ENCODE data around the gene EXOSC9. TPM values are rescaled to one million over a fixed set of nuclear protein-coding genes. Genes with fewer than 3 reads are reported as not detected.
"Not testable (repeated sequence)": the region's sequence is repeated elsewhere in the genome, so short reads cannot be mapped to it uniquely, and the experiment has no call there.

The EXOSC9 gene
- polyA plus RNA-seq (2013, experiment 1 of 2; ENCODE audit: insufficient read length), result 41.0 TPM
- polyA plus RNA-seq (2013, experiment 2 of 2; ENCODE audit: insufficient read length), result 24.0 TPM

DNA sequence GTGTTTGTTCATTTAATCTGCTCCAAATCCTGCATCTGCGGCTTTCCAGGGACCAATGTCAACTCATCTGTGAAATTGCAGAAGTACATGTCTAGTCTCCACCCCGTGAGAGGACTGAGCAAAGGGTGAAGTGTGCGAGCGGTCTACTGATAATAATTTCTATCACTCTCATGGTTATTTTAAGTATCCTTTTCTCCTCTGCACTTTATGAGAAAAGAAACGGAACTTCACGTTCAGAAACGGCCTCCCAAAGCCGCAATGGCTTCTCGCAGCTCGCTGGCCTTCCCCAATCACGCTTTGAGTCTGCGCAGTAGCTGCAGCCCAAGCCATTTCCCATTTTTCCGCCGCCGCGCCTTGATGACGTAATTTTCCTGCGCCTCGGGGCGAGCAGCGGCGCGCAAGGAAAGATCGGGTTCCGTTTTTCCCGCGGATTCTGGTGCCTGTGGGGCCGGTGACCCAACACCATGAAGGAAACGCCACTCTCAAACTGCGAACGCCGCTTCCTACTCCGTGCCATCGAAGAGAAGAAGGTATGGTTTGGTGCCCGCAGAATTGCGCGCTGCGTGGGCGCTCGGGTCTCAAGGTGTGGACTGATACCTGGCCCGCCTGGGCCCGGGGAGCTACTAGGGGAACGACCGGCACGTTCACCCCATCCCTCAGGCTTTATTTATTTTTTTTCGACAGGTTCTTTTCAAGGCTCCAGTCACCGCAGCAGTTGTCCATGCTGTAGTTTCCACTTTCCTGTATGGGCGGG is at the start of gene EXOSC9:
EXOSC9 (plus strand) TSS at position 363 of the 754 bp plus-strand sequence; CDS start at position 465, 102 bp downstream.
- DNase-seq, result peak; percentile 95

DNA sequence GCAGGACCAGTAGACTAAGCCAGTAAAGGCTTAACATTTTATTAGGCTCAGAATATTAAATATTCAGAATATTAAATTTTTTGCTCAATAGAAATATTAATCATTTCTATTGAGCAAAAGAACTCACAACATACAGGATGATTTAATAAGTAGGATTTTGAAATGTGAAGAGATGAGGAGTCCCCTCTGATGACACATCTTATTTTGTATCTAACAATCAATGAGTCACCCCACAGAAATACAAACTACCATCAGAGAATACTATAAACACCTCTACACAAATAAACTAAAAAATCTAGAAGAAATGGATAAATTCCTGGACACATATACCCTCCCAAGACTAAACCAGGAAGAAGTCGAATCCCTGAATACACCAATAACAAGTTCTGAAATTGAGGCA is 49.0 kb upstream of the EXOSC9 start:
- not testable (repeated sequence) for DNase-seq

DNA sequence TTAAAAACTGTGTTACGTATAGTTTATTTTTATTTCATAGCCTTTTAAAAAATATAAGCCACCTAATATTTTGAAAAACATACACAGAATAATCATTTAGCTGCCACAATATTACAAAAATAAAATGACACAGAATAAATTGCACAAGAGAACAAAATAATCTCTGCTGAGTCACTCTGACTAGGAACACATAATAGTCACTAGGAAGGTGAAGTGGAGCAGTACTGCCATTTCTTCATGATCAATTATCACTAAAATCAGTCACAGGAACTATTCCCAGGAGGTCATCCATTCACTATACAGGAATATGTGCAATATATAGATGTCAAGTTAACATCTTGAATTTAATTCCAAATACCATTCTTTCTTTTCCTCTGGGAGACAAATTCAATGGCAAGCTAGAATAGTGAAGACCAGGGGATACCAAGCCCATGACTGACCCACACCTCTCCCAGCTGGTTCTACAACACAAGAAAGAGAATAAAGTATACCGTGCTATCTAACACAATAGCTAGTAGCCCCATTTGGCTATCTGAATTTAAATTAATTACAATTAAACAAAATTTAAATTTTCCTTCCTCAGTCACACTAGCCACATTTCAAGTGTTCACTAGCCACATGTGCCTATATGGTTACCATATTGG is 42.1 kb upstream of the EXOSC9 start:
- peak; percentile 21 for DNase-seq

DNA sequence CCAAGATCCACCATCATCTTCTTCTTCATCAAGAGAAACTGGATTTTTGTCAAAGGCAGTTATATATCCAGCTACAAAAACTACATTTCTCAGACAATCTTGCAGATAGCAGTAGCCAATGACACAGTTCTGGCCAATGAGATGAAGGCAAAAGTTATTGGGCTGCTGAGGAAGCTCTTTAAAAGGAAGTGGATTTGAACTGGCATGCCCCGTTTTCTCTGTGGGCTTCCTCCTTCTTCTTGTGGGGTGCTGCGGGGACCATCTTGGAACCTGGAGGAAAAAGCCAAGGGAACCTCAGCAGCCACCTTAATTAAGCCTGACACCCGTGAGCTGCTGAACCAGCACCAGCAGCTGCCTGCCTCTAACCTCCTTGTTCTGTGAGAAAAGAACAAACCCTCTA is 40.9 kb upstream of the EXOSC9 start:
- no peak for DNase-seq

DNA sequence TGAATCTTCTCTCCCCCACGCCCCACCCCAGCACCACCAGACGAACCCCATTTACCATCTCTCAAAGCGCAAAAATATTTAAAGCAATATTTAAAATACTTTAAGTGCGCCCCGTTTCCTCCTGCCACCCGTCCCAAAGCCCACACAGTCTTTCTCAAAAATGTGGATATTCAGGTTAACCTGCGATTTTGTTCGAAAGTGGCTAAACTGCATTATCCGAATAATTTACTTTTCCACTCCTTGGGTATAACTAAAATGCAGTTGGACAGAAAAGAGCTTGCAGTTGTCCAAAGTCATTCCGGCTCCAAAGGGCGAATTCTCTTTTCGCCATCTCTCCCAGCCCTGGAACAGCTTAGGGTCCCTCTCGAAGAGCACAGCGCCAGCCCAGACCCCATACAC is 36.8 kb upstream of the EXOSC9 start:
- no peak for DNase-seq

DNA sequence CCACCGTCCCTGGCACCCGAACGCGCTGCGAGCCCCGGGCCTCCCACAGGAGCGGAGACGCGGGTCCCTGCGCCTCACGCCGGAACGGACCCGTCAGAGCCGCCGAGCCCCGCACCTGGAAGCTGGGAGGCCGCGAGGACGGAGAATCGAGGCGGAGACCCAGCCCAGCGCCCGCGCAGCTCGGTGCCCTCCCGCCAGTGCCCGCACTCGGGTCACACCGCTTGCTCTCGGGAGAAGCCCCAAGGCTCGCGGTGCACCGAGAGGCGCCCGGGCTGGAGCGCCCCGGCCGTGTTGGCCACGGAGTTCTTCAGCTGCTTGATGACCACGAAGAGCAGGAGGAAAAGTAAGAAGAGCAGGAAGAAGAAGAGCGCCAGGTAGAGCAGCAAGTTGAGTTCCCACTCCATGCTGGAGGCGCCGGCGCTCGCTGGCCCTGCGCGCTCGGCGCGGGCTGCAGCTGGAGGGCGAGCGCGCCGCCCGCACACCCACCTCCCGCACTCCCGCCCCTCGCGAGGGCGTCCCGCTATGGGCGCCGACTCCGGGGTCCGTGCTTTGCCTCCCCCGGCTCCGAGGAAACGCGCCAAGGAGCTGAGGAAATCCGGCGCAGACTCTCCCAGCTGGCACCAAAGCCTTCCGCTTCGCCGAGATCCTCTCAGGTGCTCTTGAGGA is 36.3 kb upstream of the EXOSC9 start, which contains the start of gene SMIM43:
SMIM43 (minus strand) TSS at position 463 of the 666 bp plus-strand sequence; CDS start at position 404, 59 bp downstream.
- peak; percentile 11 for DNase-seq

DNA sequence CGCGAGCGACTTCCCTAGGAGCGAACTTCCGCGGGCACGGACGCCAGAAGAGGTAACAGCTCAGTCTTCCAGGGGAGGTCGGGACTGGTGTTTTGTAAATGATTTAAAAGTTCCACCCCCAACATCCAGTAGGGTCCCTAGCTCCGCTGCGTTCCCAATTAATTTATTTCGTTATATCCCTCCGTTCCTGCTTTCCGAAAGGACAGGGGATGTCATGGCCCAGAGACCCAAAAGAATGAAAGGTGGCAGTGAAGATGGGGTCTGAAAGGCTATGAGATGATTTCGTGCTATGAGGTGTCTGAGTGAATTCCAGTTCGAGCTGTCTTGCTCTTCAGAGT is 35.8 kb upstream of the EXOSC9 start:
- DNase-seq, result no peak

DNA sequence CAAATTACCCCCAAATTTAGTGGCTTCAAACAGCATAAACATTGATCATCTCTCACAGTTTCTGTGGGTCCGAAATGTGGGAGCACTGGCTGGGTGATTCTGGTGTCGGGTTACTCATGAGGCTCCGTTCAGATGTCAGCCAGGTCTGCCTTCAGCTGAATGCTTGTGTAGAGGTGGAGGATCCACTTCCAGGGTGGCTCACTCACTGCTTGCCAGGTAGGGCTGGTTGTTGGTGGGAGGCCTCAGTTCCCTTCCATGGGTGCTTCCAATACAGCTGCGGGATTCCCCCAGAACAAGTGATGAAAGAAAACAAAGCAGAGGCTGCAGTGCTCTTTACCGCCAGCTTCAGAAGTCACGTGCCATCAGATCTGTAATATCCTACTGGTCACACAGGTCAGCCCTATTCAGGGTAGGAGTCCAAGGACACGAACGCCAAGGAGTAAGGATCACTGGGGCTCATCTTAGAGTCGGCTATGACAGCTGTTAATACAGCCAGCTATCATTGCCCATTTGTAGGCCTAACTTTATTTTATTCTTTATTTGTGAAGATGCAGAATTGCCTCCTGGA is 35.1 kb upstream of the EXOSC9 start:
- DNase-seq, result no peak

DNA sequence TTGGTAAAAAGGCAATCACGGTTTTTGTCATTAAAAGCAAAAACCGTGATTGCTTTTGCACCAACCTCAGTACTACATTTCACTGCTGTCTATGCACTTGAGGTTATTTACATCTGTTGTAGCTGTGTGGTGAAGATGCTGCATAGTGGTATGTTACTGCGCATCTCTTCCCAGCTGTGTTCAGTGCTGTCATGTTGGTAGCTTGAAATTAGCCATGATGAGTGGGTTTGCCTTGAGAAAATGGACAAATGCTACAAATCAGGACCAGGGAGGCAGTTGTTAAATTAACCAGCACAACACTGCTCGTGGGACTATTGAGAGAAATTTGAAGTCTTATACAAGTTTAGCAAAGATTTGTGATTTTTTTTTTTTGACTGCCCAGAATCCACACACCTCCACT is 34.0 kb upstream of the EXOSC9 start:
- DNase-seq, result no peak

GRCh38 chr4:121769341-121769740 is 31.8 kb upstream of the EXOSC9 start:
- no peak for DNase-seq

- DNase-seq, result no peak
Observed at GRCh38 chr4:121771869-121772268, 29.3 kb upstream of the EXOSC9 start.

DNA sequence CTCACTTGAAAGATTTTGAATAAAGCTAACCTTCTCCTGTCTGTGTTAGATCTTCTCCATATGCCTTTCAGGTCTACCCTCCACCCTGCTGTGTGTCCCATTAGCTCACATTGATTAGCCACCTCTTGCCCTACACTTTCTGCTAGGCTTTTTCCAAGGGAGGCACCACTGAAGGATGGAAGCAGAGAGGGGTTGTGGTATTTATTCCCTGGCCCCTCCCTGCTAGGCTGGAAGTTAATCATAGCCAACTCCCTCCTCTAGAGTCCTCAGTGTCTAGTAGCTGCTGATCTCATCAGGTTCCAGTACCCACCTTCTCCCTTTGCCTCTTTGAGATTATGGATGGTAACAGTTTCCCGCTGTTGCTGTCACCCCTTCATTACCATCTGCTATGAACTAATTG is 27.2 kb upstream of the EXOSC9 start:
- no peak for DNase-seq

GRCh38 chr4:121776610-121777401 is 24.3 kb upstream of the EXOSC9 start:
- DNase-seq, result no peak

DNA sequence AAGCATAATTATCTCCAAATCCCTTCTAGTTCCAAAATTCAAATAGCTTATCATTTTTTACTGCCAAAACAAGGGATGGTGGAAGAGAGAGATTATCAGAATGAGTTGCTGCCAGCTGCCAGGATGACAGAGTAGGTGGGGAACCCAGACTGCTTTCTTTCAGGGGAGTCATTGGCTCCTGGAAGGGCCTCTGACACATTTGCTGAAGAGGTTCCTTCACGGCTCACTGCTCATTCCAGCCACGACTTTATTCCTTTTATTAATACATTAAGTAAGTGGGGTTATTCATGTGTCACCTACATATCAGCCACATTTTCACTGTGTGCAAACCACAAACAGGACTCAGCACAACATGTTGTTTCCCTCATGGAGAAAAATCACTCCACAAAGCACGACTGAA is 23.5 kb upstream of the EXOSC9 start:
- DNase-seq, result no peak

DNA sequence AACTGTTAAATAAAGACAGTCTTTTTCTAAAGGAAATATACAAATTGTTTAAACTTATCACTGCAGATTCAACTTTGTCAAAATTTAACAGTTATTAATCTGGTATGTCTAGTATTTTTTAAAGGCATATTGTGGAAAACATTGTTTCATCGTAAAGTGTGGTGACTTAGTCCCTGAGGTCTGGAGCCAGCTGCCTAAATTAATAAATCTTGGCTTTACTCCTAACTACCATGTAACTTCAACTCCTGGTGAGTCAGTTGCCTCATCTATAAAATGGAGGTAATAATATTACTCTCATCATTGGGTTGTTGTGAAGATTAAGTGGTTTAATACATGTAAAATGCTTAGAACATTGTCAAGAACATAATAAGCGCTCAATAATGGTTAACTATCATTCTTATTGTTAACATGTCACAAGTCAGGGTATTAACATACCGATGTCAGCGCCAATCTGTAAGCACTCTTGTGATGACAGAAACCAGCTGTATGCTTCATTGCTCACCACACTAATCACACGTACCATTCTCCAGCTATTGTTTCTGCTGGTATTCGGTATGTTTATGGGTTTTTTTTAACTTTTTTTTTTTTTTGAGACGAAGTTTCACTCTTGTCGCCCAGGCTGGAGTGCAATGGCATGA is 22.0 kb upstream of the EXOSC9 start:
- no peak for DNase-seq

- DNase-seq, result no peak
Observed at GRCh38 chr4:121783210-121783609, 17.9 kb upstream of the EXOSC9 start.

DNA sequence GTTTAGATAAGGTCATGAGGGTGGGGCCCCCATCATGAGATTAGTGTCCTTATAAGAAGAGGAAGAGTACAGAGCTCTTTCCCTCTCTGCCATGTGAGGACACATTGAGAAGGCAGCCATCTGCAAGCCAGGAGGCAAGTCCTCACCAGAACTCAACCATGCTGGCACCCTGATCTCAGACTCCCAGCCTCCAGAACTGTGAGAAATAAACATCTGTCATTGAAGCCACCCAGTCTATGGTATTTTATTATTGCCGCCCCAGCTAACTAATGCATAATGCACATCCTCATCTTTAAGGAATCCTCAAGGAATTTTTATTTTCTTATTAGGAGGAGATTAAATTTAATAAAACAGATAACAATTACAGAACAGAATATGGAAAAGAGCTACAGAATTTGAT is 16.7 kb upstream of the EXOSC9 start:
- peak; percentile 62 for DNase-seq

- DNase-seq, result peak; percentile 99
Observed at GRCh38 chr4:121784975-121785374, 16.1 kb upstream of the EXOSC9 start.

GRCh38 chr4:121785479-121785878 is 15.6 kb upstream of the EXOSC9 start:
- DNase-seq, result peak; percentile 54

GRCh38 chr4:121786221-121786620 is 14.9 kb upstream of the EXOSC9 start:
- no peak for DNase-seq

GRCh38 chr4:121788896-121789295 is 12.2 kb upstream of the EXOSC9 start:
- DNase-seq, result no peak

- peak; percentile 22 for DNase-seq
Observed at GRCh38 chr4:121789455-121789854, 11.7 kb upstream of the EXOSC9 start.

Data from fibroblast of skin of back (primary cell).